ENCODE results near the gene SCNN1B. TPM values are rescaled to one million over a fixed set of nuclear protein-coding genes. Genes with fewer than 3 reads are reported as not detected.

Gene SCNN1B
- total RNA-seq, 6 experiments from 2014 or later, result not detected

GRCh38 chr16:23343643-23344612, 41.8 kb downstream of the SCNN1B start:
- DNase-seq, result no peak
- Mint-ChIP-seq H3K4me3 (no peak overlapping the region), H3K4me1 (ENCODE audit: low read depth) (no peaks in the 10 kb centered on the region), H3K27me3 (ENCODE audit: insufficient read depth) (peaks cover 14% of the 10 kb centered on the region), H3K36me3 (ENCODE audit: low read depth) (no peaks in the 10 kb centered on the region), H3K9me3 (no peaks in the 10 kb centered on the region), H3K27ac (no peak overlapping the region)
- no peak for TF ChIP-seq CTCF (IDR thresholded peaks at IDR 0.05)

- TF ChIP-seq CTCF (IDR thresholded peaks at IDR 0.05), result no peak
- DNase-seq, result no peak
- no peaks in the 10 kb centered on the region for H3K36me3 Mint-ChIP-seq (ENCODE audit: low read depth)
- no peaks in the 10 kb centered on the region for H3K4me1 Mint-ChIP-seq (ENCODE audit: low read depth)
- H3K27me3 Mint-ChIP-seq (ENCODE audit: insufficient read depth), result peaks cover 14% of the 10 kb centered on the region
- H3K27ac Mint-ChIP-seq, result no peak overlapping the region
- no peaks in the 10 kb centered on the region for H3K9me3 Mint-ChIP-seq
- no peak overlapping the region for H3K4me3 Mint-ChIP-seq
Measured at GRCh38 chr16:23345237-23345636, 43.1 kb downstream of the SCNN1B start.

- Mint-ChIP-seq H3K4me1 (ENCODE audit: low read depth) (no peaks in the 10 kb centered on the region), H3K27ac (no peak overlapping the region), H3K9me3 (no peaks in the 10 kb centered on the region), H3K27me3 (ENCODE audit: insufficient read depth) (peaks cover 16% of the 10 kb centered on the region), H3K4me3 (no peak overlapping the region), H3K36me3 (ENCODE audit: low read depth) (no peaks in the 10 kb centered on the region)
- TF ChIP-seq CTCF (IDR thresholded peaks at IDR 0.05), result no peak; the same call in 1 of the 2 replicates
- no peak for DNase-seq
Measured at GRCh38 chr16:23348579-23349469, 46.7 kb downstream of the SCNN1B start.

GRCh38 chr16:23351360-23351759, 49.3 kb downstream of the SCNN1B start:
- no peak for TF ChIP-seq CTCF (IDR thresholded peaks at IDR 0.05)
- H3K36me3 Mint-ChIP-seq (ENCODE audit: low read depth), result no peaks in the 10 kb centered on the region
- H3K9me3 Mint-ChIP-seq, result no peaks in the 10 kb centered on the region
- no peak overlapping the region for H3K4me3 Mint-ChIP-seq
- peaks cover 10% of the 10 kb centered on the region for H3K27me3 Mint-ChIP-seq (ENCODE audit: insufficient read depth)
- H3K27ac Mint-ChIP-seq, result no peak overlapping the region
- H3K4me1 Mint-ChIP-seq (ENCODE audit: low read depth), result no peaks in the 10 kb centered on the region
- no peak for DNase-seq

GRCh38 chr16:23353440-23353839, 51.3 kb downstream of the SCNN1B start:
- no peak for TF ChIP-seq CTCF (IDR thresholded peaks at IDR 0.05)
- Mint-ChIP-seq H3K9me3 (no peaks in the 10 kb centered on the region), H3K36me3 (ENCODE audit: low read depth) (no peaks in the 10 kb centered on the region), H3K27me3 (ENCODE audit: insufficient read depth) (peaks cover 14% of the 10 kb centered on the region), H3K4me1 (ENCODE audit: low read depth) (no peaks in the 10 kb centered on the region), H3K27ac (no peak overlapping the region), H3K4me3 (no peak overlapping the region)
- DNase-seq, result no peak

Measured in HFFc6 (cell line).